Measurements from ENCODE around the gene ZBTB16. TPM values are rescaled to one million over a fixed set of nuclear protein-coding genes. Genes with fewer than 3 reads are reported as not detected.

ZBTB16 gene
- polyA plus RNA-seq, 1 donor (not counting 4 experiments of a cell fraction or from before 2014, with no cell fraction given), result 0.18 TPM

DNA sequence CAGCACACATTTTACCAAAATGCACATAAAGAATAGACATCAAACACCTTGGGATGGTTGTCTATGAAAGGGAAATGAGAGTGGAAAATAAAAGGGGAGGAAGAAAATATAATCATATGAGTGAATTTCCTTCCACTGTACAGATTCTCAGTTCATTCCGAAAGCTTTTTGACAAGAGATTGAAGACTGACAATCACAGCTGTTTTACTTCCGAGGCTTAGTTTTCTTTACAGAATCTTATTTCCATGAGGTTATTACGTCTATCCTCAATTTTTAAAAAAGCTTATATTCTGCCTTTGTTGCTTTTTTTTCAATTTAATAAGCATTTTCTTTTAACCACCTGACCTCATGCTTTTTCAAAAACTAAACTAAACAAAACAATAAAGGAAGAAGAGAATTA is 223.9 kb downstream of the ZBTB16 start:
- dilution Hi-C loops (cut with MboI; ENCODE audit: extremely low pct_ligation_motif_present, low sequenced_read_pairs), result no loop called here
- H3K79me2 ChIP-seq (ENCODE audit: control insufficient read depth, insufficient read depth, low read length), result no peaks in the 10 kb centered on the region
- H3K4me3 ChIP-seq (ENCODE audit: control insufficient read depth in 2 of 3, extremely low read depth in 1 of 3, insufficient read depth in 2 of 3, low read depth in 1 of 3, low read length in 3 of 3), result no peak overlapping the region

DNA sequence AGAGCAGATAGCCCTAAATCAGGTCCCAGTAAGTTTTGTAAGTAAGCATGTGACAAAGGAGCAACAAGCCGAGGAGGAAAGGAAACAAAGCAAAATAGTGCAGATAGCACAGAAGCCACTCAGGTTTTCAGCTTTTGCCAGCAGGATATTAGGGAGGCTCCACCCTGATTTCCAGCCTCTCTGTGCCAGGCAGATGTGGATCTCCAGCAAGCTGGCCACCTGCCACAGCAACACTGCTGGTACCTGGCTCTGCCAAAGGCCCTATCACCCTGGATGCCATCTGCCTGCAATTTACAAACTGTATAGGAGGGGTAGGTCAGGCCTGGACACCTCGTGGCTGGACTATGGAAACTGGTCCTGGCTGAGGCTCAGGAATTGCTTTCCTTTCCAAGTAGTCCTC is 224.5 kb downstream of the ZBTB16 start:
- no peaks in the 10 kb centered on the region for H4K20me1 ChIP-seq (ENCODE audit: control insufficient read depth, extremely low read depth, insufficient read depth, low read length)
- H3K27me3 ChIP-seq (ENCODE audit: control insufficient read depth, extremely low read depth, insufficient read depth, low read length), result no peaks in the 10 kb centered on the region
- TF ChIP-seq, protein P1, sequence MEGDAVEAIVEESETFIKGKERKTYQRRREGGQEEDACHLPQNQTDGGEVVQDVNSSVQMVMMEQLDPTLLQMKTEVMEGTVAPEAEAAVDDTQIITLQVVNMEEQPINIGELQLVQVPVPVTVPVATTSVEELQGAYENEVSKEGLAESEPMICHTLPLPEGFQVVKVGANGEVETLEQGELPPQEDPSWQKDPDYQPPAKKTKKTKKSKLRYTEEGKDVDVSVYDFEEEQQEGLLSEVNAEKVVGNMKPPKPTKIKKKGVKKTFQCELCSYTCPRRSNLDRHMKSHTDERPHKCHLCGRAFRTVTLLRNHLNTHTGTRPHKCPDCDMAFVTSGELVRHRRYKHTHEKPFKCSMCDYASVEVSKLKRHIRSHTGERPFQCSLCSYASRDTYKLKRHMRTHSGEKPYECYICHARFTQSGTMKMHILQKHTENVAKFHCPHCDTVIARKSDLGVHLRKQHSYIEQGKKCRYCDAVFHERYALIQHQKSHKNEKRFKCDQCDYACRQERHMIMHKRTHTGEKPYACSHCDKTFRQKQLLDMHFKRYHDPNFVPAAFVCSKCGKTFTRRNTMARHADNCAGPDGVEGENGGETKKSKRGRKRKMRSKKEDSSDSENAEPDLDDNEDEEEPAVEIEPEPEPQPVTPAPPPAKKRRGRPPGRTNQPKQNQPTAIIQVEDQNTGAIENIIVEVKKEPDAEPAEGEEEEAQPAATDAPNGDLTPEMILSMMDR (optimal IDR thresholded peaks at IDR 0.05 in 1 of 3, IDR thresholded peaks at IDR 0.05 in 1 of 3, conservative IDR thresholded peaks at IDR 0.05 in 1 of 3; ENCODE audit: extremely low read depth in 1 of 3, insufficient read depth in 2 of 3, low read length in 3 of 3), result no peak
- TF ChIP-seq EZH2 (IDR thresholded peaks at IDR 0.05; ENCODE audit: low read length), result no peak
- H3K4me1 ChIP-seq (ENCODE audit: control insufficient read depth, extremely low read depth, insufficient read depth, low read length), result no peaks in the 10 kb centered on the region
- H3K27ac ChIP-seq (ENCODE audit: control insufficient read depth, insufficient read depth, low read length), result no peak overlapping the region
- DNase-seq (ENCODE audit: low read depth, low spot score), result no peak
- no peak overlapping the region for H3K9ac ChIP-seq (ENCODE audit: control insufficient read depth, extremely low read depth, insufficient read depth, low read length)
- H3K36me3 ChIP-seq (ENCODE audit: control insufficient read depth in 2 of 2, extremely low read depth in 1 of 2, insufficient read depth in 2 of 2, low read length in 2 of 2), result no peaks in the 10 kb centered on the region
- H2AFZ ChIP-seq (ENCODE audit: control insufficient read depth, low read length), result no peak overlapping the region
- H3K9me3 ChIP-seq (ENCODE audit: control insufficient read depth, low read depth, low read length), result no peaks in the 10 kb centered on the region
- no peak overlapping the region for H3K4me3 ChIP-seq (ENCODE audit: control insufficient read depth in 2 of 3, extremely low read depth in 1 of 3, insufficient read depth in 2 of 3, low read depth in 1 of 3, low read length in 3 of 3)
- no peaks in the 10 kb centered on the region for H3K9me1 ChIP-seq (ENCODE audit: control insufficient read depth, extremely low read depth, insufficient read depth, low read length)
- no peaks in the 10 kb centered on the region for H3K79me2 ChIP-seq (ENCODE audit: control insufficient read depth, insufficient read depth, low read length)
- dilution Hi-C loops (cut with MboI; ENCODE audit: extremely low pct_ligation_motif_present, low sequenced_read_pairs), result no loop called here
- H3K4me2 ChIP-seq (ENCODE audit: control insufficient read depth, extremely low read depth, insufficient read depth, low read depth, low read length), result no peak overlapping the region
- no peak for FAIRE-seq

More for the DNA sequence above, 223.9 kb downstream of the ZBTB16 start:
- Histone ChIP-seq H2AFZ (ENCODE audit: control insufficient read depth, low read length) (no peak overlapping the region), H4K20me1 (ENCODE audit: control insufficient read depth, extremely low read depth, insufficient read depth, low read length) (no peaks in the 10 kb centered on the region), H3K9me1 (ENCODE audit: control insufficient read depth, extremely low read depth, insufficient read depth, low read length) (no peaks in the 10 kb centered on the region), H3K9me3 (ENCODE audit: control insufficient read depth, low read depth, low read length) (no peaks in the 10 kb centered on the region), H3K27ac (ENCODE audit: control insufficient read depth, insufficient read depth, low read length) (no peak overlapping the region), H3K9ac (ENCODE audit: control insufficient read depth, extremely low read depth, insufficient read depth, low read length) (no peak overlapping the region), H3K27me3 (ENCODE audit: control insufficient read depth, extremely low read depth, insufficient read depth, low read length) (no peaks in the 10 kb centered on the region), H3K36me3 (ENCODE audit: control insufficient read depth in 2 of 2, extremely low read depth in 1 of 2, insufficient read depth in 2 of 2, low read length in 2 of 2) (no peaks in the 10 kb centered on the region), H3K4me2 (ENCODE audit: control insufficient read depth, extremely low read depth, insufficient read depth, low read depth, low read length) (no peak overlapping the region), H3K4me1 (ENCODE audit: control insufficient read depth, extremely low read depth, insufficient read depth, low read length) (no peaks in the 10 kb centered on the region)
- no peak for DNase-seq (ENCODE audit: low read depth, low spot score)
- FAIRE-seq, result no peak
- TF ChIP-seq, protein P1 (optimal IDR thresholded peaks at IDR 0.05 in 1 of 3, IDR thresholded peaks at IDR 0.05 in 1 of 3, conservative IDR thresholded peaks at IDR 0.05 in 1 of 3; ENCODE audit: extremely low read depth in 1 of 3, insufficient read depth in 2 of 3, low read length in 3 of 3), result no peak
- no peak for TF ChIP-seq EZH2 (IDR thresholded peaks at IDR 0.05; ENCODE audit: low read length)
